ENCODE measurements around the gene PLP2. TPM values are rescaled to one million over a fixed set of nuclear protein-coding genes. Genes with fewer than 3 reads are reported as not detected.
"Not testable (repeated sequence)": the region's sequence is repeated elsewhere in the genome, so short reads cannot be mapped to it uniquely, and the experiment has no call there.

Gene PLP2
- total and polyA plus RNA-seq, 2 experiments from 2014 or later, result 27.5 to 110 TPM

DNA sequence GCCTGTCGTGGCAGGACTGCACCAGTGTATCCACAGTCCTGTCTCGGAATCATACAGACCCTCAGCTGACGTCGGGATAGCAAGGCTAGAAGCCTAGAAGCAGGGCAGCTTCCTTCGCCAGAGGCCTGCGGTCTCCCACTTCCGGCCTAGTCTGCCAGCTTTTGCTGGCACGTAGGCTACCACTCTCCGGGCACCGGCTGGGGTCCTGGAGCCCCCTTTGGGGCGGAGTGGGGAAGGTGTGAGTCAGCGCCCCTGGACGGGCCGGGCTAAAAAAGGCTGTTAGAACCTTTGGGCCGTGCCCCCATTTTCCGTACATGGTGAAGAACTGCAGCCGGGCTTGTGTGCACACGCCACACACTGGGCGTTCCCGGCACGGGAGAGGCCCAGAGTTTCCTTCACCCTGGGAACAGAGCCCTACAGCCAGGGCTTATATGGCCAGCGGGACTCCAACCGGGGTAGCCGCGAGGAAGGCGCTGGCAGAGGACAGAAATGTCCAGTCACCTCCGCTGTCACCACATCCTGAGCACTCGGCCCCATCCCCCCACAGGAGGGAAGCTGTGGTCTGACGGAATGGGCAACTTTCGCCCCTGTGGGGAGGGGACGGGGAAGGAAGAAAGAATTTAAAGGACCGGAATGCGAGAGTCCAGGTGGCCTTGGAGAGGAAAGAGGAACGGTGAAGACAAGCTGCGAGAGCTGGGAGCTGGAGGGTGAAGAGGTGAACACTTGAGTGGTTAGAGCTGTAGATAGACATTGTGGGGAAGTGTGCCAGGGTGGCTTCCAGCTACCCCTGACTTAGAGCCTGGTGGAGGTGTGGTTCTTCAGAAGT lies 4.6 kb upstream of the PLP2 start:
- H4K20me1 ChIP-seq (ENCODE audit: insufficient read depth, poor library complexity, severe bottlenecking), result no peaks in the 10 kb centered on the region
- no peaks in the 10 kb centered on the region for H3K9me2 ChIP-seq (replicated peaks; ENCODE audit: insufficient read depth)
- H3K4me3 ChIP-seq, result no peak overlapping the region
- H3K36me3 ChIP-seq (replicated peaks; ENCODE audit: insufficient read depth, low read depth), result no peaks in the 10 kb centered on the region
- DNase-seq (ENCODE audit: low spot score), result peak; percentile 56
- H3K4me2 ChIP-seq, result peak overlapping the region; percentile 77
- no peaks in the 10 kb centered on the region for H3K79me2 ChIP-seq
- 61% methylated on average over 32 of the region's 35 CpGs for WGBS (ENCODE audit: low lambda C conversion rate, missing lambda C conversion rate)
- H3K9me3 ChIP-seq (ENCODE audit: low read depth), result no peaks in the 10 kb centered on the region
- H2AFZ ChIP-seq, result peak overlapping the region; percentile 35
- no peaks in the 10 kb centered on the region for H3K27me3 ChIP-seq
- no peak for TF ChIP-seq EZH2 (IDR thresholded peaks at IDR 0.05; ENCODE audit: borderline replicate concordance)
- H3K27ac ChIP-seq, result peak overlapping the region; percentile 95
- peaks cover 10% of the 10 kb centered on the region for H3K4me1 ChIP-seq (ENCODE audit: insufficient read depth)

DNA sequence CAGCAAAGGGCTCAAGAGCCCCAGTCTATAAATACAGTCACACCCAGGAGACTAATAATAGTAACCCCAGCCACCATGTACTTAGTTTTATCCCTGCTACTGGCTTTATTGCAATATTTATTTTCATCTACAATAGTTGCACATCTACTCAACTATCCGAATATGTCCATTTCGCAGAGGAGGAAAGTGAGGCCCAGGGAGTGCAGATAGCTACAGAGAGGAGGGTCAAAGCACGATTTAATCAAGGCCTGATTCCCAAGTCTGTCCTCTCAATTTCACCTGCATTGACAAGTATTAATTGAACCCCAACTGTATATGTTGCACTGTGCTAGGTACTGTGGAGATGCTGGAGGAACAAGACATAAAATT lies 4.0 kb upstream of the PLP2 start:
- no peaks in the 10 kb centered on the region for H3K9me3 ChIP-seq (ENCODE audit: low read depth)
- no peaks in the 10 kb centered on the region for H3K9me2 ChIP-seq (replicated peaks; ENCODE audit: insufficient read depth)
- DNase-seq (ENCODE audit: low spot score), result no peak
- H3K27ac ChIP-seq, result peak overlapping the region; percentile 95
- peaks cover 10% of the 10 kb centered on the region for H3K4me1 ChIP-seq (ENCODE audit: insufficient read depth)
- no peaks in the 10 kb centered on the region for H3K36me3 ChIP-seq (replicated peaks; ENCODE audit: insufficient read depth, low read depth)
- H3K79me2 ChIP-seq, result no peaks in the 10 kb centered on the region
- 81% methylated on average over 3 of the region's 3 CpGs for WGBS (ENCODE audit: low lambda C conversion rate, missing lambda C conversion rate)
- H2AFZ ChIP-seq, result no peak overlapping the region
- TF ChIP-seq CTCF (IDR thresholded peaks at IDR 0.05; ENCODE audit: poor library complexity), result no peak
- TF ChIP-seq EZH2 (IDR thresholded peaks at IDR 0.05; ENCODE audit: borderline replicate concordance), result no peak
- no peak for TF ChIP-seq EZH2phosphoT487 (IDR thresholded peaks at IDR 0.05; ENCODE audit: low read depth, severe bottlenecking, unreplicated experiment)
- no peaks in the 10 kb centered on the region for H4K20me1 ChIP-seq (ENCODE audit: insufficient read depth, poor library complexity, severe bottlenecking)
- no peak overlapping the region for H3K4me3 ChIP-seq
- H3K27me3 ChIP-seq, result no peaks in the 10 kb centered on the region
- peak overlapping the region; percentile 77 for H3K4me2 ChIP-seq

GRCh38 chrX:49172280-49172780 lies 632 bp downstream of the PLP2 start:
- 72% methylated on average over 22 of the region's 37 CpGs for WGBS (ENCODE audit: low lambda C conversion rate, missing lambda C conversion rate)
- no peaks in the 10 kb centered on the region for H3K79me2 ChIP-seq
- no peaks in the 10 kb centered on the region for H3K9me2 ChIP-seq (replicated peaks; ENCODE audit: insufficient read depth)
- H3K36me3 ChIP-seq (replicated peaks; ENCODE audit: insufficient read depth, low read depth), result no peaks in the 10 kb centered on the region
- peak; percentile 69 for DNase-seq (ENCODE audit: low spot score)
- peak overlapping the region; percentile 83 for H3K4me2 ChIP-seq
- H3K4me3 ChIP-seq, result peak overlapping the region; percentile 34
- H3K27me3 ChIP-seq, result no peaks in the 10 kb centered on the region
- H4K20me1 ChIP-seq (ENCODE audit: insufficient read depth, poor library complexity, severe bottlenecking), result no peaks in the 10 kb centered on the region
- H2AFZ ChIP-seq, result peak overlapping the region; percentile 41
- H3K4me1 ChIP-seq (ENCODE audit: insufficient read depth), result peaks cover 3% of the 10 kb centered on the region
- peak overlapping the region; percentile 84 for H3K27ac ChIP-seq
- H3K9me3 ChIP-seq (ENCODE audit: low read depth), result no peaks in the 10 kb centered on the region
- TF ChIP-seq CTCF (IDR thresholded peaks at IDR 0.05; ENCODE audit: poor library complexity), result no peak
- TF ChIP-seq EZH2 (IDR thresholded peaks at IDR 0.05; ENCODE audit: borderline replicate concordance), result no peak
- TF ChIP-seq EZH2phosphoT487 (IDR thresholded peaks at IDR 0.05; ENCODE audit: low read depth, severe bottlenecking, unreplicated experiment), result no peak

GRCh38 chrX:49173544-49173943 lies 1.8 kb downstream of the PLP2 start:
- not testable (repeated sequence) for H4K20me1 ChIP-seq (ENCODE audit: insufficient read depth, poor library complexity, severe bottlenecking); H3K4me2 ChIP-seq; H3K4me3 ChIP-seq; H3K9me3 ChIP-seq (ENCODE audit: low read depth); H3K36me3 ChIP-seq (replicated peaks; ENCODE audit: insufficient read depth, low read depth); H3K79me2 ChIP-seq; H3K27me3 ChIP-seq; H2AFZ ChIP-seq; H3K4me1 ChIP-seq (ENCODE audit: insufficient read depth); DNase-seq (ENCODE audit: low spot score); H3K27ac ChIP-seq; H3K9me2 ChIP-seq (replicated peaks; ENCODE audit: insufficient read depth)
- 85% methylated on average over 8 of the region's 8 CpGs for WGBS (ENCODE audit: low lambda C conversion rate, missing lambda C conversion rate)
